GM19328 (cell line): ENCODE data around the gene SNCB.

Experiments
- ATAC-seq: cut with Tn5 transposase; IDR thresholded peaks from one replicate; pipeline ENCODE4 v1.9.1; 2021; ENCODE audit warnings: mild to moderate bottlenecking, moderate library complexity; ENCODE audit not compliant: unreplicated experiment

Gene SNCB

DNA sequence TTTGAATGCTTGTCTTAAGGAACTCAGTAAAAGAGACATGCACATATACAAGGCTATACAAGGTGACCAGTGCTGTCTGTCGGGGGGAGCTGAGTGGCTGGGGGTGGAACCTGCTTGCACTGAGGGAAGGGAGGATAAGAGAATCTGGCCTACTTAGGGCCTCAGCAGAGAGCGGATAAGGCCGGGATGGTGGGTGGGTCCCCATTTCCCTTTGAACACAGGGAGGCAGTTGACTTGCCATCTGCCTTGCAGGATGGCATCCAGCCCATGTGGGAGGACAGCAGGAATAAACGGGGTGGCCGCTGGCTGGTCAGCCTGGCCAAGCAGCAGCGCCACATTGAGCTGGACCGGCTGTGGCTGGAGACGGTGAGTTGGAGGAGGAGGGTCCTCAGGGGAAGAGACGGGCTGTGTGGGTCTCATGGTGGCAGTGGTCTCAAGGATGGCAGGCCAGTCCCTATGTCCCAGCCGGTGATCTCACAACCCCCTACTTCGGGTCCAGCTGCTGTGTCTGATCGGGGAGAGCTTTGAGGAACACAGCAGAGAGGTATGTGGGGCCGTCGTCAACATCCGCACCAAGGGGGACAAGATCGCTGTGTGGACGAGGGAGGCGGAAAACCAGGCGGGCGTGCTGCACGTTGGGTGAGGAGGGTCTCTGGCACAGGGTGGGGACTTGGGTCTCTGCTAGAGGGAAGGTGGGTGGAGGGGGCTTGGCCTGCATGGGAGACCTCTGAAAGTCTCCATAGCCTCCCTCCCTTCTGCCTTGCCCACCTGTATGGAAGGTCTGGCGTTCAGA, 14.7 kb upstream of the SNCB start:
- no peak for ATAC-seq

DNA sequence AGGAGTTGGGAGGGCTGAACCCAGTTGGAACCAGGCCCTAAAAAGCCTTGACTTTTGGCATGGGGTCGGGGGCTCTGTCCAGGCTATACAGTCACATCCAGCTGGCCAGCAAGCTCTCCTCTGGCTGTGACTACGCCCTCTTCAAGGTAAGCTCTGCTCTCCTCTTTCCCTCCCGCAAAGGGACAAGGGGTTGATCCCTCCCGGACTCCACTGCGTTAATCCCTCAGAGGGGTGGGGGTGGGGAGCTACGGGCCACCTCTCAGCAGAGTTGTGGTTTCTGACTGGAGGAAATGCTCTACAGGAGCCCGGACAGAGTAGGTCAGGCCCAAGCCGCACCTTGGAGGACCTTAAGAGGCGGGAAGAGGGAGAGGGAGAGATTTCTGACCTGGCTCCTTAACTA, 14.0 kb upstream of the SNCB start:
- no peak for ATAC-seq

DNA sequence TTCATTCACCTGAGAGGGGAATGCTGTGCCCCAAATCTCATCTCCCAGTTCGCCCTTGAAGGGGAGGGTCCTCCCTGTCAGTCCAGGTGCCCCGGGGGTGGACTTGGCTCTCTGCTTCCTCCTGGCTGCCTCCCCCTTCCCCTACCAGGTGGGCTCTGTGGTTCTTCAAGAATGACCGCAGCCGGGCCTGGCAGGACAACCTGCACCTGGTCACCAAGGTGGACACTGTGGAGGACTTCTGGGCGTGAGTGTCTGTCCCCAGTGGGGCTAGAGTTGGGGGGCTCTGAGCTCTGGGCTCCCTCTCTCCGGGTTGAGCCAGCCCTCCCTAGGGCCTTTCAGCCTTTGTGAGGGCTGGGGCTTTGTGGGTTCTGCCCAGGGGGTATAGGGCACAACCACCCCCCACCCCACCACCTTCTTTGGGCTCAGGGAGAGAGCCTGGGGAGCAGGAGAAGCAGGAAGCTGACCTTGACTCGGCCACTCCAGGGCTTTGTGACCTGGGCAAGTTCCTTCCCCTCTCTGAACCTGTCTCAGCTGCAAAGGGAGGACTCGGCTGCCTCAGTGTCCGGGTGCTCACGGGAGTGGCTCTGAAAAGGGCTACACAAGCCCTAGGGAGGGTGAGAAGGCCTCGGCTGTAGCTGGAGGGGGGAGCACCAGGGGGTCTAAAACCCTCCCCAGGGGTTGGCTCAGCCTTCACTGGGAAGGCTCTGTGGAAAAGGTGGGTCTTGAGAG, 13.3 kb upstream of the SNCB start:
- ATAC-seq = no peak

DNA sequence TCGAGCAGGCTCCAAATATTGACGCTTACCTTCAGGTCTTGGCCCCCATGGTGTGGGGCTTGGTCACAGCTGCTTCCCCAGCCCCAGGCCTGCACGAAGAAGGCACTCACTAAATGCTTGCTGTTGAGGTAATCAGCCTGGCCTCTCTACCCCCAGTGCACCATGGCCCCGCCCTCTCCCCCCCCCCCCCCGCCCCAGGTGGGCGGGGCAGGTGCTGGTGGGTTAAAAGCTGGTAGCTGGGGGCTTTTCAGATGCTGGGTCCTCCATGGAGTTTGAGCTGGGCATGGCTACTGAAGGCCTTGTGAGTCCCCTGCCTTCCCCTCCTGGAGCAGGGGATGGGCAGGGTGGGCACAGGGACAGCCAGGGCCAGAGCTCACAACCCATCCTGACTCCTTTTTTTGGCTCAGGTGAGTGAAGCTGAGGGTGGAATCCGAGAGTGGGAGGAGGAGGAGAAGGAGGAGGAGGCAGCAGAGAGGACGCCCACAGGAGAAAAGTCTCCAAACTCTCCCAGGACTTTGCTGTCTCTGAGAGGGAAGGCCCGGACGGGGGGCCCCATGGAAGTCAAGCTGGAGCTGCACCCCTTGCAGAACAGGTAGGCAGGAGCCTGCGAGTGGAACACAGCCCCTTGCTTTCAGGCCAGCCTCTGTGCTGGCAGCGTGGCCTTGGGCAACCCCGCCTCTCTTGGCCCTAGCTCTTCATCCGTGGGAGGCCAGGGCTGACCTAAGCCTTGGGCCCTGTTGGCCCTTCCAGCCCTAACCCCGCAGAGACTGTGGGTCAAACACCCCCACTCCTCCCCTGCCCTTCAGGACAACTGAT, 12.5 kb upstream of the SNCB start:
- no peak for ATAC-seq

DNA sequence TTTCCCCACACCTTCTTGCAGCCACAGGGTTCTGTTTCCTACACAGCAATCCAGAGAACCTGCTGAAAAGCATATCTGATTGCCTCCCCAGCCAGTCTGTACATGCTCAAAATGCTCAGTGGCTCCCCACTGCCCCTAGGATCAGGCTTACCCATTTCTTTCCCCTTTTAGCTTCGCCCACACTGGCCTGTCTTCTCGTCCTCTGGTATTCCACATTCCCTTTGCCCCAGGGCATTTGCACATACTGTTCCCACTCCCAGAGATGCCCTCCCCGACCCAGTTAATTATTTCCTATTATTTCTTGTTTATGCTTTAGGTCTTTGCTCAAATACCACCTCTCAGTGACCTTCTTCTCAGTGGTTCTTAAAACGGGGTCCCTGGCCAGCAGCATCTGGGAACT, 10.3 kb upstream of the SNCB start:
- no peak for ATAC-seq

DNA sequence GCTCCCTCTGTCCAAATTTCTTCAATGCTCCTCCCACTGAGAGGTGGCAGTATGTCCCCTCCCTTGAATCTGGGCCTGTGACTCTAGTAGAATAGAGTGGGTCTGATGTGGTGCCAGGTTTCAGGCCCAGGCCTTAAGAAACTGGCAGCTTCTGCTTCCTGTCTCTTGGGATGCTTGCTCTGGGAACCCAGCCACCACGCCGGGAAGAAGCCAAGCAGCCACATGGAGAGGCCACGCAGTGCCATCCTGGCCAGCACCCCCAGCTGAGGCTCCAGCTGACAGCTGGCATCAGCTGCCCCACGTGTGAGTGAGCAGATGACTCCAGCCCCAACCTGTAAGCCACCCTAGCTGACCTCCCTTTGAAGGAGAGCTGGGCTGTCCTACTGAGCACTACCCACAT, 9.6 kb upstream of the SNCB start:
- ATAC-seq = no peak

DNA sequence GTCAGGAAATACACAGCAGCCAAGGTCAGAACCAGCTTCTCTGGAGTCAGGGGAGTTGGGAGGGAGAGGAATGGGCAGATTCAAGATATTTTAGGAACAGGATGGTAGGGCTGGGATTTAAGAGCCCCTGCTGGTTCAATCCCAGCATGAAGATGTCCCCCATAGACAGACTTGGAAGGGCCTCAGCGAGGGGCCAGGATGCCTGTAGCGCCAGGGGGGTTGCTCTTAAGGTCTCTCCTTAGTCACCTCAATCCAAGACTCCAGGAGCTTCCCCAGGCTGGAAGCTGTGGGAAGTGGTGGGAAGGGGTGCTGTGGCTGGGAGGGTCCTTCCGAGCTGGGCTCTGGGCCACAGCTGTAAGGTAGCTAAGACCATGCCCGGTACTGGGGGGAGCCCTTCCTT, 8.9 kb upstream of the SNCB start:
- no peak for ATAC-seq

DNA sequence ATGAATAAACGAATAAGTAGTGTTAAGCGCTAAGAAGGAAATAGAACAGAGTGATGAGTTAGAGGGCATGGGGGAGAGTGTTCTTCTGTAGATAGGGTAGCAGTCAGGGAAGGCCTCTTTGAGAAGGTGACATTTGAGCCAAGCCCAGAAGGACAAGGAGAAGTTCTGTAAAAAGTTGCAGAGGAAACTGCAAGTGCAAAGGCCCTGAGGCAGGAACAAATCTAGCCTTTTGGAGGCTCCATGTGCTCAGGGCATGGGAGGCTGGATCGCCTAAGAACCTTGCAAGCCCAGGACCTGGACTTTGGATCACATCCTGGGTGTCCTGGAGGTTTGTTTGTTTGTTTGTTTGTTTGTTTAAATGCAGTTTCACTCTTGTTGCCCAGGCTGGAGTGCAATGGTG, 8.1 kb upstream of the SNCB start:
- ATAC-seq = no peak

DNA sequence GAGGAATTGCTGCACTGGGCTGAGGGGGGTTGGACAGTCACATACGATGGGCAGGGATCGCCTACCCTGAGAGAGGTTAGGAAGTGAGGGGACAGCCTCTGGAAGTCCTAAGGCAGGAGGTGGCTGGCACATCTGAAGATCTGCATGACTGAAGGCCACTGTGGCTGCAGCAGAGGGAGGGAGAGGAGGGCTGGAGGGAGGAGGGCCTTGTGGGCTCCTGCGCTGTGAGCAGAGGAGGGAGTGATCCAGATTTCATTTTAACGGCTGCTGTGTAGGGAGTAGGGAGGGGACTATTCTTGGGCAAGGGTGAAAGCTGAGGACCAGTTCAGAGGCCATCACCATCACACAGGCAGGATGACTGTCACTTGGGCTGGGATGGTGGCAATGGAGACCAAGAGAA, 7.2 kb upstream of the SNCB start:
- no peak for ATAC-seq

DNA sequence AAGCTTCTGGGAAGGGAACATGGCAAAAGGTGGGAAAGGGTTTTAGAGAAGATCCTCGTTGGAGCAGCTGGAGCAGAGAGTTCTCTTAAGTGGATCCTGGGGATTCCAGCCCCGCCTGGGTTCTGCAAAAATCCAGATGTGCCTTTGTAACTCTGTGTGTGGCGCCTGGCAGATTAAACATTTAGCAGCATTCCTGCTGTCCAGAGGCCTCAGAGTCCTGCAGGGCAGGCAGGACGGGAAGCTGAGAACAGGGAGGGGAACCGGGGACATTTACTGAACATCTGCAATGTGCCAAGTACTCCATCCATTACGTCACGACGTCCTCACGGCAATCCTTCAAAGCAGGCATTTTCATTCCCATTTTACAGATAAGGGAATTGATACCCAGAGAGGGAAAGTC, 6.1 kb upstream of the SNCB start:
- no peak for ATAC-seq

DNA sequence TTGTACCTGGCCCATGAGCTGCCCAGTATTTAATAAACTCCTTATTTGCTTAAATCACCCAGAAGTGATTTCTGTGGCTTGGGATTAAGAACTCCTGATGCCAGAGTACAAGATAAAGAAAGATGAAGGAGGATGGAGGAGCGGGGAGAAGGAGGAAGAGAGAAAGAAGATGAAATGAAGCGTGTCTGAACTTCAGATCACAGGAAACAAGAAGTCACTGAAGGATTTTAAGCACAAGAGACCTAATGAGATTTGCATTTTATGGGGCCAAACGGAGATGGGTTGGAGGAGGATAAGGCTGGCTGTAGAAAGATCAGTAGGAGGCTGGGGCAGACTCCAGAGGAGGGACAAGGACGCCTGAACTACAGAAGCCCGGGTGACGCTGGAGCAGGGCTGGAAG, 3.3 kb upstream of the SNCB start:
- ATAC-seq = no peak

DNA sequence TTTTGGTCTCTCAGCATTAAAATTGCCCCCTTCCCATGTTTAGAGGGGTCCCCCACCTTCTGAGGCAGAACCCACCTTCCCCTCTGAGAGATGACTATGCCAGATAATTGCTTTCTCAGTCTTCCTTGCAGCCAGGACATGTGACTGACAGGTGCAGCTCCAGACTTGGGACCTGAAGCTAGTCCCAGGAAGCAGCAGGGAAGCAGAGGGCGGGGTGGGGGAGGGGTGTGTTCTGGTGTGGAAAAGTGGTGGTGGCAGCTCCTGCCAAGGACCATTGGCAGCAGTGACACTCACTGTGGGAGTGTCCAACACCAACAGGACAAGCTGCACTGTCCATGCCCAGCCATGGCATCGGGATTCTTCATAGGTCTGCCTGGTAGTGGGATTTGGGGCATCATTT, 2.4 kb upstream of the SNCB start:
- no peak for ATAC-seq

DNA sequence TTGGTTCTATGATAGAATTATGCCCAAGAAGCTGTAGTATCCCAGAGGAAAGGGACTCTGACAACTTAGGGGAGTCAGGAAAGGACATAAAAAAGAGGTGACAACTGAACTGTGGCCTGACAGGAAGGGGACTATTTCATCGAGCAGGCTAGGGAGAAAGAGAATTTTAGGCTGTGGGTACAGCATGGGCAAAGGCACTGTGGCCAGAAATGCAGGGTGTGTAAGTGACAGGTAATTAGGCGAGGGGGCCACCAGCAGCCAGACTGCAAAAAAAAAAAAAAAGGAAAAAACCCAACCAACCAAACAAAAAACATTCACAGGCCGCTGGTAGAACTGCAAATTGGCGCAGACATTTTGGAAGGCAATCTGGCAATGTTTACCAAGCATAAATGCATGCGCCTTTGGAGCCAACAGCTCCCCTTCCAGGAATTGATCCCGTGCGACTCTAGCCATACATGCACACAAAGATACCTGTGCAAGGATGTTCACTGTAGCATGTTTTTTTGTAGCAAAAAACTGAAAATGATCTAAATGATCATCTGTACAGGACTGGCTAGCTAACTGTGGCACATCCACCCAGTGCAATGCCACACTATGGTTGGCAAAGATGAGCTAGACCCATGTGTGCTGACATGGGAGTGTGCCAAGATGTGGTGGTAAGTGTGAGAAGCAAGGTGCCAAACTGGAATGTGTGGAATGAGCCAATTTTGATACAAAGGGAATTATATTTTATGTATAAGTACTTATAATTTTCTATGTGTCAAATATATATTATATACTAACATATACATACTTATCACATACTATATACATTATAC, 1.3 kb upstream of the SNCB start:
- ATAC-seq = no peak

DNA sequence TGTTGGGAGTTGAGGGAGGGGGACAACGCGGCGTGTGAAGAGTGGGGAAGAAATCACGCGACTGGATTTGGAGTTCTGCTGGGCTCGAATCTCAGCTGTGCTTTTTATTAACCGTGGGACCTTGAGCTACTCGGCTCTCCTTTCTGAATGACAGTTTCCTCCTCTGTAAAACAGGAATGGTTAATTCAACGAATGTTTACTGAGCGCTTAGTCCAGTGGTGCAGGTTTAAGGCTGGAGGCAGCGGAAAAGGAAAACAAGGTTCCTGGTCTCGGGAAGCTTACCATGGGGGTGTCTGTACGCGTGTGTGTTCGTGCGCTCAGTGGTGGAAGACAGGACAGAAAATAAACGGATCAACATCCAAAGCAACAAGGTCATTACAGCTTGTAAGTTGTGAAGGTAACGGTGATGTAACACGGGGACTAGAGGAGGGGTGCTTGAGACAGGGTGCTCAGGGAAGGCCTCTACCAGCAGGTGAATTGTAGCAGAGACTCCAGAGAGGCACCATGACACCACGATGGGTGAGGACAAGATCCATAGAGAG, 418 bp upstream of the SNCB start:
- no peak for ATAC-seq

DNA sequence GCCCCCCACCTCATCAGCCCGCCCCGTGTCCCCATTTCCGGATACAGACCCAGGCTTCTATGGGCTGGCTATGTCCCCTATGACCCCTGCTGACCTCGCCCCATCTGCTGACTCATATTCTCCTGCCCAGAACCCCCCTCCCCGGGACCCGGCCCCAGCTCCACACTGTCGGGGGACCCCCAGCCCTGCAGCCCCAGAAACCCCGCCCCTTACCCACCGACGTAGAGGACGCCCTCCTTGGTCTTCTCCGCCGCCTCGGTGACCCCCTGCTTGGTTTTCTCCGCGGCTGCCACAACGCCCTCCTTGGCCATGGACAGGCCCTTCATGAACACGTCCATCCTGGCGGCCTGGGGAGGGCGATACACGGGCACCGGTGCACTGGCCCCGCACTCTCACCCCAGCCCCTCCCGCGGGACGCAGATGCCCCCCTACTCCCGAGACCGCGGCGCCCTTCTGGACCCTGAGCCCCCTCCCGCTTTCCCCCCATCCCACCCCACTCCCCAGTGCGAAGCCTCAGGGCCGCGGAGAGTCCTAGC, 949 bp downstream of the SNCB start:
- ATAC-seq = no peak

DNA sequence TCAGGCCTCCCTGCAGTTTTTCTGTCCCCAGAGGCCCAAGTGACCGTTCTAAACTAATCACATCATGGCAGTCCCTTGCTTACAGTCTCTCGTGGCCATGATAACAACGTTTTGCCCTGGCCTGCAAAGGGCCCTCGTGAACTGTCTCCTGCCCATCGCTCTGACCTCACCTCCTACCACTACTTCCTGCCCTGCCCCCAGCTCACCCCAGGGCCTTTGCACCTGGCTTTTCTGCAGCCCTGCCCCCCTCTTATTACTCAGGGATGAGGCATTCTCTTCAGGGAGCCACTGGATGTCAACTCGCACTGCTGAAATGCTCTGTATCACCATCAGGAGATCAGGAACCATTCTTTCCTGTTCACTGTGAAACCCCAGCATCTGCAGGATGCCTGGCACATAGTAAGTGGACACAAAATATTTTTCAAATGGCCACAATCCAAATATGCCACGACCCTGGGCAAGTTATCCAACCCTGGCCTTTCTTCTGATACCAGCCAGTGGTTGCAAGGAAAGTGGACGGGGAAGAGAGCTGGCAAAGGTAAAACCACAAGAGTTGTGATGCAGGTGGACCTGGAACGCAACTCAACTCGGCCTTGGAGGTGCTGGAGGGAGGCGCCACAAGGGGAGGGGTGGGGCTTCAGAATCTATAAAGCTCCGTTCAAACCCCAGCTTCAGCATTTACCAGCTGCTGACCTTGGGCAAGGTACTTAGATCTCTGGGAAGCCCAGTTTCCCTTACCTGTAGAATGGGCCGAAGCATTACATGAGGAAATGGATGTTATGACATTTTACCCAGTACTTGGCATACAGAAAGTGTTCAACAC, 1.7 kb downstream of the SNCB start:
- ATAC-seq = no peak

DNA sequence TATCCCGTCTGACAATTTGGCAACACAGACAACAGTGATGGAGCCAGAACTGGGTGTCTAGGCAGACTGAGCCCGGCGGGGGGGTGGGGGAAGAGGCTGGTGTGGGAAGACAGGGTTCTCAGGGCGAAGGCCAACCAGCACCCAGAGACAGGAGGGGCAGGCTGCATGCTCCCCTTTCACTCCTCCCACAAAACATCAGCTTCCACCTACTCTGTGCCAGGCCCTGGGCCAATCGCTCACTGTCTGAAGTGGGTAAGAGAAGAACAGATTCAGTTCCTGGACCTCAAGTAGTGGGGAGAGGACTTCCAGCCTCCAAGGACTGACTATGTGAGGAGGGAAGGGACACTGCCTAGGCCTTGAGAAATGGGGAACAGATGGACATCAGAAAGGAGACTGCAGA, 2.8 kb downstream of the SNCB start:
- no peak for ATAC-seq

DNA sequence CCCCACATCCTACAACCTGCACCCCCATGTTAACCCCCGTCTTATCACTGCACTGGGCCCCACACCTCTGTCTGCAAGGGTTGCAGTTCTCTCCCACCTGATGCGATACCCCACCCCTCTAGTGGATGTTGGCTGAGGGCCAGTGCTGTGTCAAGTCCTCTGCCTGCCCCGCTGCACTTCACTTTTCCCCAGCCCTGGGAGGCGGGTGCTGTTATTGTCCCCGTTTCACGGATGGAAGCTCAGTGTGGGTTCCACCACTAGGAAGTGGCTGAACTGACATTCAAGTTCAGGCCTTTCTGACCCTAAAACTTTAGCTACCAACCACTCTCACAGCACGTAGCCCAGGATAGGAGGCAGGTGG, 3.5 kb downstream of the SNCB start:
- no peak for ATAC-seq

DNA sequence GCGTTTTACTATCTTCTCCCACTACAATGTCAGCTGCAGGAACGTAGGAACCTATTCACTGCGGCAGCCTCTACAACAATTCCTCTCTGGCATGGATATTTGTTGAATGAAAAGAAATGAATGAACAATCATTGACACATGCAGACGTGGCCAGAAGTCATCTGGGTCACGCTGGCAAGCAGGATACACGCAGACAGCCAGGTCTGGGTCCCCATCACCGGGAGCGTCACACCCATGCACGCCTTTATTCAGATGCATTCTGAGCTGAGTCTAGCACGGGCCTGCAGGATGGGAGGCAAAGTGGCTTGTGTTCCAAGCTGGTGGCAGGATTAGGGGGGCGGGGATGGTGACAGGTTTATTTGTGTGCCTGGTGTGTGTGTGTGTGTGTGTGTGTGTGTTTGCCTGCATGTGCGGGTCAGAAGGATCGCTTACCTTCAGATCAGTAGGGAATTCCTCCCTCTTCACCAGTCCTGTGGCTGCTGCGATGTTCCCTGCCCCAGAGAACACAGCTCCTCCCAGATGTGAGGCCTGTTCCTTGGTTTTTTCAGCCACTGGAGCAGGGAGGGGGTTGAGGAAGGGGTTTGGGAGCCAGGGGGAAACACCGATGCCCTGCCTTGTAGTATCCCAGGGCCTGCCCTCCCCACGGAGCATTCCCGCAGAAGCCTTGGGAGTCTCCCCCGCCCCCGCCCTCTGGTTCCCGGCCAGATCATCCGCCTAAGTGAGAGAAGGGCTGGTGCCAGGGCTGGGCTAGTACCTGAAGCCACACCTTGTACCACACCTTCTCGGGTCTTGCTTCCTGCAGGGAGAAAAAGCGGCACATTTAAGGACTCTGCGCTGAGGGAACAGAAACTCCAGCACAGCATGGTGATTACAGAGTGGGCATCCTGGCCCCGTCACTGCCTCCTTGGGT, 4.1 kb downstream of the SNCB start:
- ATAC-seq = no peak
